Astrocyte (in vitro differentiated cells and primary cell): ENCODE data around the gene AKAP14. TPM values are rescaled to one million over a fixed set of nuclear protein-coding genes. Genes with fewer than 3 reads are reported as not detected.

Experiments used
- DNase-seq: peaks from one replicate; pipeline ENCODE4 v3.0.0-alpha.2; 2010; ENCODE audit warnings: low read depth
- FAIRE-seq: peaks from 2 replicates; lab custom pipeline; 2011; peaks lifted over from hg19 to GRCh38; lab: Jason Lieb, UNC
- H2AFZ ChIP-seq: 2 replicates; pipeline ENCODE4 v1.6.0; 2012; ENCODE audit warnings: low read depth, low read length, inconsistent platforms
- H3K27ac ChIP-seq: 2 replicates; pipeline ENCODE4 v1.5.1; 2011; ENCODE audit warnings: low read depth, low read length, inconsistent platforms
- H3K27me3 ChIP-seq: 2 replicates; pipeline ENCODE4 v1.6.0; 2011; ENCODE audit warnings: low read length, inconsistent platforms; ENCODE audit not compliant: insufficient read depth
- H3K36me3 ChIP-seq: 2 replicates; pipeline ENCODE4 v1.5.1; 2011; ENCODE audit warnings: low read length, inconsistent platforms; ENCODE audit not compliant: insufficient read depth
- H3K4me1 ChIP-seq: 2 replicates; pipeline ENCODE4 v1.5.1; 2011; ENCODE audit warnings: low read length, inconsistent platforms; ENCODE audit not compliant: insufficient read depth
- H3K4me2 ChIP-seq: 2 replicates; pipeline ENCODE4 v1.6.0; 2012; ENCODE audit warnings: low read length, inconsistent platforms
- H3K4me3 ChIP-seq: 2 replicates; pipeline ENCODE4 v1.5.1; 2011; ENCODE audit warnings: low read depth, mild to moderate bottlenecking, low read length, inconsistent platforms; ENCODE audit not compliant: insufficient read depth
- H3K79me2 ChIP-seq: 2 replicates; pipeline ENCODE4 v1.6.0; 2012; ENCODE audit warnings: mild to moderate bottlenecking, low read length, inconsistent platforms; ENCODE audit not compliant: insufficient read depth
- H3K9ac ChIP-seq: 2 replicates; pipeline ENCODE4 v1.6.0; 2012; ENCODE audit warnings: mild to moderate bottlenecking, low read length, inconsistent platforms
- H3K9me3 ChIP-seq: 2 replicates; pipeline ENCODE4 v1.5.1; 2012; ENCODE audit warnings: low read depth, mild to moderate bottlenecking, low read length, inconsistent platforms; ENCODE audit not compliant: insufficient read depth
- H4K20me1 ChIP-seq: 2 replicates; pipeline ENCODE4 v1.6.0; 2012; ENCODE audit warnings: low read length, inconsistent platforms; ENCODE audit not compliant: insufficient read depth
- H3K27ac Mint-ChIP-seq: one replicate; pipeline ENCODE4 v1.8.0; 2021; ENCODE audit warnings: mild to moderate bottlenecking, mixed read lengths; ENCODE audit not compliant: unreplicated experiment
- H3K27me3 Mint-ChIP-seq: one replicate; pipeline ENCODE4 v1.8.0; 2021; ENCODE audit warnings: low read depth, mixed read lengths; ENCODE audit not compliant: unreplicated experiment
- H3K36me3 Mint-ChIP-seq: one replicate; pipeline ENCODE4 v1.8.0; 2021; ENCODE audit warnings: low read depth, mixed read lengths; ENCODE audit not compliant: unreplicated experiment
- H3K4me1 Mint-ChIP-seq: one replicate; pipeline ENCODE4 v1.8.0; 2021; ENCODE audit warnings: low read depth, mixed read lengths; ENCODE audit not compliant: unreplicated experiment
- H3K4me3 Mint-ChIP-seq: one replicate; pipeline ENCODE4 v1.8.0; 2021; ENCODE audit warnings: mild to moderate bottlenecking, moderate library complexity, mixed read lengths; ENCODE audit not compliant: unreplicated experiment
- H3K9me3 Mint-ChIP-seq: one replicate; pipeline ENCODE4 v1.8.0; 2021; ENCODE audit warnings: mild to moderate bottlenecking, mixed read lengths; ENCODE audit not compliant: unreplicated experiment
- EZH2 ChIP-seq: IDR thresholded peaks from 2 replicates; pipeline ENCODE4 v1.6.1; 2012; ENCODE audit warnings: mild to moderate bottlenecking, low read length, inconsistent platforms; ENCODE audit not compliant: insufficient read depth
- total RNA-seq: library from RNA; stranded (reverse); gene quantifications from 2 replicates; pipeline ENCODE4 v1.2.1, GENCODE V29; 2021
- TF ChIP-seq, protein P1 (sequence below): IDR thresholded peaks from 2 replicates; pipeline ENCODE4 v1.5.1; 2011; ENCODE audit warnings: low read depth, mild to moderate bottlenecking, inconsistent platforms, low read length, moderate library complexity; ENCODE audit not compliant: insufficient read depth

Gene AKAP14
- total RNA-seq, 1 donor from 2014 or later: not detected

DNA sequence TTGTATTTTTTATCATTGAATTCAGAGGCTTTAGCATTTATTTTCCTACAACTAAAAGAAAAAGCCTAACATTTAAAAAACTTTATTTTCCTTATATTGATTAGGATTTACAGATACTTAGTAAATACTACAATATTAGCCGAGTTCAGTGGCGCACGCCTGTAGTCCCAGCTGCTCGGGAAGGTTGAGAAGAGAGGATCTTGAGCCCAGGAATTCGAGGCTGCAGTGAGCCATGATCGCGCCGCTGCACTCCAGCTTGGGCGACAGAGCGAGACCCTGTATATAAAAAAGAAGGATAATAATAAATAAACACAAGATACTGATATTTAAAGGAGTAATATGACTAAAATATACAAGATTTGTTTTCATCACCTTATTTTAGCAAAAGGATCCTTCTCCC lies 42.2 kb upstream of the AKAP14 start:
- Histone ChIP-seq H3K9me3 (no peaks in the 10 kb centered on the region), H3K4me1 (no peaks in the 10 kb centered on the region), H3K27me3 (no peaks in the 10 kb centered on the region), H3K4me3 (peak overlapping the region; percentile 63), H3K79me2 (peaks cover 15% of the 10 kb centered on the region), H4K20me1 (no peaks in the 10 kb centered on the region), H3K27ac (peak overlapping the region; percentile 57), H3K4me2 (peak overlapping the region; percentile 93), H2AFZ (peak overlapping the region; percentile 69), H3K36me3 (no peaks in the 10 kb centered on the region), H3K9ac (peak overlapping the region; percentile 81)
- DNase-seq (no peak), FAIRE-seq (no peak)
- H3K36me3 Mint-ChIP-seq: no peaks in the 10 kb centered on the region
- no peaks in the 10 kb centered on the region for H3K9me3 Mint-ChIP-seq
- no peaks in the 10 kb centered on the region for H3K27me3 Mint-ChIP-seq
- no peak overlapping the region for H3K27ac Mint-ChIP-seq
- TF ChIP-seq, protein P1, sequence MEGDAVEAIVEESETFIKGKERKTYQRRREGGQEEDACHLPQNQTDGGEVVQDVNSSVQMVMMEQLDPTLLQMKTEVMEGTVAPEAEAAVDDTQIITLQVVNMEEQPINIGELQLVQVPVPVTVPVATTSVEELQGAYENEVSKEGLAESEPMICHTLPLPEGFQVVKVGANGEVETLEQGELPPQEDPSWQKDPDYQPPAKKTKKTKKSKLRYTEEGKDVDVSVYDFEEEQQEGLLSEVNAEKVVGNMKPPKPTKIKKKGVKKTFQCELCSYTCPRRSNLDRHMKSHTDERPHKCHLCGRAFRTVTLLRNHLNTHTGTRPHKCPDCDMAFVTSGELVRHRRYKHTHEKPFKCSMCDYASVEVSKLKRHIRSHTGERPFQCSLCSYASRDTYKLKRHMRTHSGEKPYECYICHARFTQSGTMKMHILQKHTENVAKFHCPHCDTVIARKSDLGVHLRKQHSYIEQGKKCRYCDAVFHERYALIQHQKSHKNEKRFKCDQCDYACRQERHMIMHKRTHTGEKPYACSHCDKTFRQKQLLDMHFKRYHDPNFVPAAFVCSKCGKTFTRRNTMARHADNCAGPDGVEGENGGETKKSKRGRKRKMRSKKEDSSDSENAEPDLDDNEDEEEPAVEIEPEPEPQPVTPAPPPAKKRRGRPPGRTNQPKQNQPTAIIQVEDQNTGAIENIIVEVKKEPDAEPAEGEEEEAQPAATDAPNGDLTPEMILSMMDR: no peak
- TF ChIP-seq EZH2: no peak
- peak overlapping the region; percentile 98 for H3K4me3 Mint-ChIP-seq
- peaks cover 1% of the 10 kb centered on the region for H3K4me1 Mint-ChIP-seq

DNA sequence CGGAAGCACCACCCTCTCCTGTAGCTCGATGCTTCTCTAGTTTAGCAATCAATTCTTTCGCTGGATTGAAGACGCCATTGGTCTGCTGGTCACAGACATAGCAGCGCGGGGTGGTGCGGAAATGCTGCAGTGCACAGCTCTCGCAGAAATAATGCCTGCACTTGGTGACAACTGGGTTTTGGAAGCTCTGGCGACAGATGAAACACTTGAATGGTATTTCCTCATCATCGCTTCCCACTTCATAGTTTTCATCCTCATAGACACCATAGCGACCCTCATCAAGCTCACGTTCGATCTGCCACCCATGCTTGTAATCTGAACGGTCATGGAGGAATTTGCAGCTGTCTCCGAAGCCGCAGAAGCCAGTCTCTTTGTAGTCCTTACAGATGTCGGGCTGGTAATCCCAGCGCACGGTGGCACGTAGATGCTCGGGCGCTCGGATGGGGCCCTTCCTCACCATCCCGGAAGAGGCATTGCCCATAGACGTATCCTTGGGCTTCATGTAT lies 25.0 kb upstream of the AKAP14 start:
- Histone ChIP-seq H3K4me3 (peak overlapping the region; percentile 80), H2AFZ (peak overlapping the region; percentile 76), H3K27me3 (no peaks in the 10 kb centered on the region), H4K20me1 (no peaks in the 10 kb centered on the region), H3K27ac (peak overlapping the region; percentile 89), H3K79me2 (peaks cover 43% of the 10 kb centered on the region), H3K9me3 (no peaks in the 10 kb centered on the region), H3K4me1 (peaks cover 4% of the 10 kb centered on the region), H3K36me3 (no peaks in the 10 kb centered on the region), H3K4me2 (peak overlapping the region; percentile 90), H3K9ac (peak overlapping the region; percentile 95)
- Mint-ChIP-seq H3K4me3 (peak overlapping the region; percentile 98), H3K27me3 (no peaks in the 10 kb centered on the region), H3K4me1 (peaks cover 8% of the 10 kb centered on the region), H3K36me3 (no peaks in the 10 kb centered on the region), H3K27ac (peak overlapping the region; percentile 97), H3K9me3 (no peaks in the 10 kb centered on the region)
- no peak for TF ChIP-seq EZH2
- TF ChIP-seq, protein P1: no peak
- FAIRE-seq: no peak
- DNase-seq: no peak

DNA sequence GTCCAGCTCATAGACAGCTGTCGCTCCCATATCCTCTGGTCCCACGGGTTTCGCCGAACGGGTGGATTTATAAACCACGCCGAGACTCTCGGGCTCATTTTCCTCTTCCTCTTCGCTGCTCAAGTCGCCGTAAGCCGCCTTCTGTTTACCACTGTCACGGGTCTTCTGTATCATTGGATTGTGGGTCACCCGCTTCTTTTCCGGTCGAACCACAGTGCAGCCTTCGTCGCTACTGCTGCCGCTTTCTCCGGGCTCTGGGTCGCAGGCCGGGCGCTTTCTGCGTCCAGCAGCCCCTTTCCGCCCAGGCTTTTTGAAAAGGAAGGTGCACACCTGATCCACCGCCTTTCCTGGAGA lies 24.5 kb upstream of the AKAP14 start:
- Mint-ChIP-seq H3K4me1 (peaks cover 8% of the 10 kb centered on the region), H3K4me3 (peak overlapping the region; percentile 98), H3K27ac (peak overlapping the region; percentile 97), H3K36me3 (no peaks in the 10 kb centered on the region), H3K27me3 (no peaks in the 10 kb centered on the region), H3K9me3 (no peaks in the 10 kb centered on the region)
- Histone ChIP-seq H3K36me3 (peaks cover 1% of the 10 kb centered on the region), H3K4me1 (peaks cover 4% of the 10 kb centered on the region), H3K79me2 (peaks cover 43% of the 10 kb centered on the region), H3K9ac (peak overlapping the region; percentile 95), H3K4me3 (peak overlapping the region; percentile 80), H3K4me2 (peak overlapping the region; percentile 90), H2AFZ (peak overlapping the region; percentile 76), H3K27ac (peak overlapping the region; percentile 89), H3K27me3 (no peaks in the 10 kb centered on the region), H3K9me3 (no peaks in the 10 kb centered on the region), H4K20me1 (no peaks in the 10 kb centered on the region)
- TF ChIP-seq, protein P1: no peak
- TF ChIP-seq EZH2: no peak
- FAIRE-seq (no peak), DNase-seq (no peak)
